WTC11 (cell line): ENCODE data around the gene CFAP299.

Source experiments
- SMAD3 ChIP-seq: sonication (generic); formaldehyde crosslinking; IDR thresholded peaks from 2 replicates; pipeline ENCODE4 v1.8.0; 2022; ENCODE audit warnings: missing genetic modification reagents, mild to moderate bottlenecking, borderline replicate concordance
- TF ChIP-seq, protein P1 (sequence below): fragments of 200-600 bp; IDR thresholded peaks from 2 replicates; pipeline ENCODE4 v1.8.0; 2022; ENCODE audit warnings: antibody characterized with exemption
- TF ChIP-seq, protein P2 (sequence below): sonication (generic); formaldehyde crosslinking; IDR thresholded peaks from 2 replicates; pipeline ENCODE4 v1.8.1; 2022; ENCODE audit warnings: mild to moderate bottlenecking, missing genetic modification reagents, moderate library complexity, borderline replicate concordance

DNA sequence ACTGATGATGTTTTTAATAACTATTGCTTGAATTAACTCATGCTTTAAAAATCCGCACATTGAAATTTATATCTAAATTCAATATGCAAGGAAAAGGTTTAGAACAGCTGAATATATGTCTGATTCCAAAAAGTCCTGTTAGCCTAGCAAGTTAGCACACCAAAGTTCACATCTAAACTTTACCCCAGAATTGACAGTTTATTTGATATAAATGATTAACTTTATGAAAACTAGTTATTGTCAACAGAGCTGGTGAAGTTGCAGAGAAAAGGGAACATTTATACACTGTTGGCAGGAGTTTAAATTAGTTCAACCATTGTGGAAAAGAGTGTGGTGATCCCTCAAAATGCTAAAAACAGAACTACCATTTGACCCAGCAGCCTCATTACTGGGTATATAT, 574.4 kb downstream of the CFAP299 start:
- TF ChIP-seq, protein P1, sequence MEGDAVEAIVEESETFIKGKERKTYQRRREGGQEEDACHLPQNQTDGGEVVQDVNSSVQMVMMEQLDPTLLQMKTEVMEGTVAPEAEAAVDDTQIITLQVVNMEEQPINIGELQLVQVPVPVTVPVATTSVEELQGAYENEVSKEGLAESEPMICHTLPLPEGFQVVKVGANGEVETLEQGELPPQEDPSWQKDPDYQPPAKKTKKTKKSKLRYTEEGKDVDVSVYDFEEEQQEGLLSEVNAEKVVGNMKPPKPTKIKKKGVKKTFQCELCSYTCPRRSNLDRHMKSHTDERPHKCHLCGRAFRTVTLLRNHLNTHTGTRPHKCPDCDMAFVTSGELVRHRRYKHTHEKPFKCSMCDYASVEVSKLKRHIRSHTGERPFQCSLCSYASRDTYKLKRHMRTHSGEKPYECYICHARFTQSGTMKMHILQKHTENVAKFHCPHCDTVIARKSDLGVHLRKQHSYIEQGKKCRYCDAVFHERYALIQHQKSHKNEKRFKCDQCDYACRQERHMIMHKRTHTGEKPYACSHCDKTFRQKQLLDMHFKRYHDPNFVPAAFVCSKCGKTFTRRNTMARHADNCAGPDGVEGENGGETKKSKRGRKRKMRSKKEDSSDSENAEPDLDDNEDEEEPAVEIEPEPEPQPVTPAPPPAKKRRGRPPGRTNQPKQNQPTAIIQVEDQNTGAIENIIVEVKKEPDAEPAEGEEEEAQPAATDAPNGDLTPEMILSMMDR = no peak
- no peak for TF ChIP-seq SMAD3 (CRISPR knock-in tag)
- TF ChIP-seq, protein P2, sequence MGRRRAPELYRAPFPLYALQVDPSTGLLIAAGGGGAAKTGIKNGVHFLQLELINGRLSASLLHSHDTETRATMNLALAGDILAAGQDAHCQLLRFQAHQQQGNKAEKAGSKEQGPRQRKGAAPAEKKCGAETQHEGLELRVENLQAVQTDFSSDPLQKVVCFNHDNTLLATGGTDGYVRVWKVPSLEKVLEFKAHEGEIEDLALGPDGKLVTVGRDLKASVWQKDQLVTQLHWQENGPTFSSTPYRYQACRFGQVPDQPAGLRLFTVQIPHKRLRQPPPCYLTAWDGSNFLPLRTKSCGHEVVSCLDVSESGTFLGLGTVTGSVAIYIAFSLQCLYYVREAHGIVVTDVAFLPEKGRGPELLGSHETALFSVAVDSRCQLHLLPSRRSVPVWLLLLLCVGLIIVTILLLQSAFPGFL (CRISPR knock-in tag) = no peak
